ENCODE data around the gene SSUH2. TPM values are rescaled to one million over a fixed set of nuclear protein-coding genes. Genes with fewer than 3 reads are reported as not detected.
"Not testable (repeated sequence)": the region's sequence is repeated elsewhere in the genome, so short reads cannot be mapped to it uniquely, and the experiment has no call there.

The SSUH2 gene, protein sequence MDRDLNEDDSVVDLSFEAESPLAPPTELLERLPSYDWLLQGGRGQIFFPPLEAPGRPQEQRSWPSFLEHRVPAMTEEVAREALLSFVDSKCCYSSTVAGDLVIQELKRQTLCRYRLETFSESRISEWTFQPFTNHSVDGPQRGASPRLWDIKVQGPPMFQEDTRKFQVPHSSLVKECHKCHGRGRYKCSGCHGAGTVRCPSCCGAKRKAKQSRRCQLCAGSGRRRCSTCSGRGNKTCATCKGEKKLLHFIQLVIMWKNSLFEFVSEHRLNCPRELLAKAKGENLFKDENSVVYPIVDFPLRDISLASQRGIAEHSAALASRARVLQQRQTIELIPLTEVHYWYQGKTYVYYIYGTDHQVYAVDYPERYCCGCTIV
- 3.9 TPM for total RNA-seq (ENCODE audit: insufficient read depth, low replicate concordance)

DNA sequence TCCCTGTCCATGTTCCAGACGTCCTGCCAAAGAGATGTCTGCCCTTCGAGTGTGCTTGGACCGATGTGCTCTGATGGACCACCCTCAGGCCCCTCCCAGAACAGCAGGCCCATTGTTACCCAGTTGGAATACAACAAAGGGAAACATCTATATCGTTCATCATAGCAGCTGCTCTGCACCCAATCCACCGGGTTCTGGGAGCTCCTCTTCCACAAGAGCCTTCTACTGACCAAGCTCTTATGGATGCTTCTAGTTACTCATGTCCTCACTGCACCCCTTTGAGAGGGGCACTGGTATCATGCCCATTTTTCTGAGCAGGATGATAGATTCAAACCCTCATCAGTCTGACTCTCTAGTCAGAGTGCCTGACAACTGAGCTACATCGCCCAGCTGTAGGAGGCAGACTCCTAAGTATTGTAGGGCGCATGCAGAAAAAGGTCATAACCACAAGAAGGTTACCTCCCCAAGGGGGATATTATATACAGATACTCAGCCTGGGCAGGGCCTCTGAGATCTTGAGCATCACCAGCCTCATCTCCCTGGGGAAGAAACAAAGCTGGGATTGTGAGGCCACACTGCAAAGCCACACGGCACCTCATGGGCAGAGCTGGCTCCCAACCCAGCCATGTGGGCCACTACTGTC is at the start of gene SSUH2:
SSUH2 (minus strand) TSS at position 51 of the 643 bp plus-strand sequence; CDS start at position 11, 40 bp downstream.
- DNase-seq (ENCODE audit: low spot score): no peak

DNA sequence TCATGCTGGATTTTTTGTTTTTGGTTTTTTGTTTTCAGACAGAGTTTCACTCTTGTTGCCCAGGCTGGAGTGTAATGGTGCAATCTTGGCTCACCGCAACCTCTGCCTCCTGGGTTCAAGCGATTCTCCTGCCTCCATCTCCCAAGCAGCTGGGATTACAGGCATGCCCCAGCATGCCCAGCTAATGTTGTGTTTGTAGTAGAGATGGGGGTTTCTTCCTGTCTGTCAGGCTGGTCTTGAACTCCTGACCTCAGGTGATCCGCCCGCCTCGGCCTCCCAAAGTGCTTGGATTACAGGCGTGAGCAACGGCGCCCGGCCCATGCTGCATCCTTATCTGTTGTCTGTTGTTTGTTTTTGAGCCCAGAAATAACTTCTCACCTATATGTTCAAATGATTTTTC is 46.7 kb upstream of the SSUH2 start:
- not testable (repeated sequence) for DNase-seq (ENCODE audit: low spot score)

DNA sequence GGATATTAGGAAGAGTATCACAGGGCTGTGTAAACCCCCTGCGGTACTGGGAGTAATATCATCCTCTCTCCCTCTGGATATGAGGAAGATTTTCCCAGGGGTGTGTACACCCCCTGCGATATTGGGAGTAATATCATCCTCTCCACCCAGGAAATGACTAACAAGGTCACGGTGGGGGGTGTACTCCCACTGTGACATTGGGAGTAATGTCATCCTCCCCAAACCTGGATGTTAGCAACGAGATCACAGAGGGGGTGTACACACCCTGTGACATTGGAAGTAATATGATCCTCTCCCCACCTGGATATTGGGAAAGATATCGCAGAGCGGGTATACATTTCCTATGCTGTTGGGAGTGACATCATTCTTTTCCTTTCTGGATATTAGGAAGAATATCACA is 40.4 kb upstream of the SSUH2 start:
- DNase-seq (ENCODE audit: low spot score): not testable (repeated sequence)

DNA sequence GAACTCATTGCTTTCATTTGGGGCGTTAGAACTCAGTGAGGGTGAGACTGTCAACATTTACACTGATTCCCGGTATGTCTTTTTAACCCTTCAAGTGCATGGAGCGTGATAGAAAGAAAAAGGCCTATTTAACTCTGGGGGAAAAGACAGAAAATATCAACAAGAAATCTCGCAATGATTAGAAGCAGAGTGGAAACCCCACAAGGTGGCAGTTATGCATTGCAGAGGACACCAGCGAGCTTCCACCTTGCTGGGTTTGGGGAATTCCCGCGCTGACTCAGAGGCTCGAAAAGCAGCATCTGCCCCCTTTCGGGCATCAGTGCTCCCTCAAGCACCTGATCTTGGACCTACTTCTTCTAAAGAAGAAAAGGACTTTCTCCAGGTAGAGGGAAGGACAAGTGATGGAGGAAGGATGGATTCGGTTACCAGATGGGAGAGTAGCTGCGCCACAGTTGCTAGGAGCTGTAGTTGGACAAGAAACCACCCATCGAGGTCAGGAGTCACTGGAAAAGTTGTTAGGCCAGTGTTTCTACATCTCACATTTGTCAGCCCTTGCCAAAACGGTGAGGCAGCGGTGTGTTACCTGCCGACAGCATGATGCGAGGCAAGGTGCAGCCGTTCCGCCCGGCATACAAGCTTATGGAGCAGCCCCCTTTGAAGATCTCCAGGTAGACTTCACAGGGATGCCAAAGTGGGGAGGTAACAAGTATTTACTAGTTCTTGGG is 38.4 kb upstream of the SSUH2 start:
- not testable (repeated sequence) for DNase-seq (ENCODE audit: low spot score)

GRCh38 chr3:8681881-8682538 is 37.4 kb upstream of the SSUH2 start:
- DNase-seq (ENCODE audit: low spot score): not testable (repeated sequence)

GRCh38 chr3:8681349-8681748 is 36.8 kb upstream of the SSUH2 start:
- DNase-seq (ENCODE audit: low spot score): no peak

- DNase-seq (ENCODE audit: low spot score): not testable (repeated sequence)
Measured at GRCh38 chr3:8679817-8680553, 35.4 kb upstream of the SSUH2 start.

- no peak for DNase-seq (ENCODE audit: low spot score)
Measured at GRCh38 chr3:8678751-8679150, 34.2 kb upstream of the SSUH2 start.

DNA sequence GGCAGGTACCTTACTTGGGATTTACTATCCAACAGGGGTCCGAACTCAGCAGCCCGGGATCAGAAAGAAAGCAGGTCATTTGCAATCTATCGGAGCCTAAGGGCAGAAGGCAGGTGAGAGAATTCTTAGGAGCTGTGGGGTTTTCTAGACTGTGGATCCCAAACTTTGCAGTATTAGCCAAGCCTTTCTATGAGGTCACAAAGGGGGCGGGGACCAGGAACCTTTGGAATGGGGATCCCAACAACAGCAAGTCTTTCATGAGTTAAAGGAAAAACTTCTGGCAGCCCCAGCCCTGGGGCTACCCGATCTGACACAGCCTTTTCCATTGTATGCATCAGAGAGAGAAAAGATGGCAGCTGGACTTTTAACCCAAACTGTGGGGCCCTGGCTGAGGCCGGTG is 32.7 kb upstream of the SSUH2 start:
- DNase-seq (ENCODE audit: low spot score): not testable (repeated sequence)

DNA sequence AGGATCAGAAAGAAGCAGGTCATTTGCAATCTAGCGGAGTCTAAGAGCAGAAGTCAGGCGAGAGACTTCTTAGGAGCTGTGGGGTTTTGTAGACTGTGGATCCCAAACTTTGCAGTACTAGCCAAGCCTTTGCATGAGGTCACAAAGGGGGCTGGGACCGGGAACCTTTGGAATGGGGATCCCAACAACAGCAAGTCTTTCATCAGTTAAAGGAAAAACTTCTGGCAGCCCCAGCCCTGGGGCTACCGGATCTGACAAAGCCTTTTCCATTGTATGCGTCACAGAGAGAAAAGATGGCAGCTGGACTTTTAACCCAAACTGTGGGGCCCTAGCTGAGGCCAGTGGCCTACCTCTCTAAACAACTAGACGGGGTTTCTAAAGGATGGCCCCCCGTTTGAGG is 31.0 kb upstream of the SSUH2 start:
- DNase-seq (ENCODE audit: low spot score): not testable (repeated sequence)

DNA sequence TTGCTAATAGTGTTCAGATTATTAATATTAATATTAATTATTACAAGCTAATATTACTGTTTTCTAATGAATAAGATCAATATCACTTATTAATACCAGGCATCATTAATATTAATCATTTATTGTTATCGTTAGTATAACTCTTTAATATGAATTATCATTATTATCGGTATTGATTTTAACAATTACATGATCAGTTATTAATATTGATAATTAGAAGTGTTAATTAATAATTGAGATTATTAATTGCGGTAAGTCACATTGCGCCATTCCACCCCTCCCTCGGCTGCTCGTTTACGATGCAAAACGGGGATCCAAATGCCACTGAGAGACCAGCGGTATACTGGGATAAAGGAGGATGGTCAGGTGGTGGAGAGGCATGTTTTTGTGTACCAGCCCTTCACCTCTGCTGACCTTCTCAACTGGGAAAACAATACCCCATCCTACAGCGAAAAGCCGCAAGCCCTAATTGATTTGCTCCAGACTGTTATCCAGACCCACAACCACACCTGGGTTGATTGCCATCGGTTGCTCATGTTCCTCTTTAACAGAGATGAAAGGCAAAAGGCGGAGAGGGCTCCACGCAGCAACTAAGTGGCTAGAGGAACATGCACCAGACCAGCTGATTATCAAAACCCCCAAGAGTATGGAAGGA is 28.6 kb upstream of the SSUH2 start:
- DNase-seq (ENCODE audit: low spot score): no peak

GRCh38 chr3:8669019-8669418 is 24.4 kb upstream of the SSUH2 start:
- DNase-seq (ENCODE audit: low spot score): no peak

DNA sequence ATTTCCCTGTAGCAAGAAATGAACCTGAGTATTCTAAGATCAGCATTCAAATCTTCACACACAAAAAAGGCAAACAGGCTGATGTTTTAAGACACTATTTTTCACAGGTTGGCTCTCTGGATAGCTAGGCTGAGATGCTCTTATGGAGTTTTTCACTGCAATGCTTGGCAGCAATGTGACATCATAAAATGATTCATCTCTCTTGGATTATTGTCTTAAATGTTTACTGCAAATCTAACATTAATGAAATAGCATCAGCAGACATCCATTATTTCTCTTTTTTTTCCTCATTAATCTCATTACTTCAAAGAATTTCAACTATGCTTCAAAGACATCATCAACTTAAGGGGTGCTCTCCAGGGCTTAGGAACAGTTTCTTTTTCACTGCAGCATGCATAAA is 23.6 kb upstream of the SSUH2 start:
- DNase-seq (ENCODE audit: low spot score): no peak

DNA sequence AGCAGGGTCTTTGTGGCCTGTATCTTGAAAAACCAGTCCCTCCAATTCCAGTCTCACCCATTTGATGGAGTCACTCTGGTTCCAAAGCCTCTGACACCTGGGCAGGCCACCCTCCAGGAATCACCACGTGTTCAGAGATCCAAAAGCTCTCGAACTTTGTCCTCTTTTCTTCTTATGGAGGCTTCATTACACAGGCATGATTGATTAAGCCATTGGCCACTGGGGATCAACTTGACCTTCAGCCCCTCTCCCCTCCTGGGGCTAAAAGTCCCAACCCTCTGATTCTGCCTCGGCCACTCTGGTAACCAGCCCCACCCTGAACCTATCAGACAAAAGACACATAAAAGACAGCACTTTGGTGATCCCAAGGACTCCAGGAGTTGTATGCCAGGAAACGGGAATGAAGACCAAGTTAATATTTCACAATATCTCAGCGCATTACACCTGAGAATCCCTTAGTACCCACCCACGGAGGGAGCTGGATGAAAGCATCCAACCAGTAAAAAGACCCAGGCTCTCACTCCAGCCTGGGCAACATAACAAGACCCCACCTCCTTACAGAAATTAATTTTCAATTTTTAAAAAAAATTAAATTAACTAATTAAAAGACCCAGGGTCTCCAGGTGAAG is 23.0 kb upstream of the SSUH2 start:
- DNase-seq (ENCODE audit: low spot score): no peak

- no peak for DNase-seq (ENCODE audit: low spot score)
Measured at GRCh38 chr3:8665407-8665896, 20.9 kb upstream of the SSUH2 start.

DNA sequence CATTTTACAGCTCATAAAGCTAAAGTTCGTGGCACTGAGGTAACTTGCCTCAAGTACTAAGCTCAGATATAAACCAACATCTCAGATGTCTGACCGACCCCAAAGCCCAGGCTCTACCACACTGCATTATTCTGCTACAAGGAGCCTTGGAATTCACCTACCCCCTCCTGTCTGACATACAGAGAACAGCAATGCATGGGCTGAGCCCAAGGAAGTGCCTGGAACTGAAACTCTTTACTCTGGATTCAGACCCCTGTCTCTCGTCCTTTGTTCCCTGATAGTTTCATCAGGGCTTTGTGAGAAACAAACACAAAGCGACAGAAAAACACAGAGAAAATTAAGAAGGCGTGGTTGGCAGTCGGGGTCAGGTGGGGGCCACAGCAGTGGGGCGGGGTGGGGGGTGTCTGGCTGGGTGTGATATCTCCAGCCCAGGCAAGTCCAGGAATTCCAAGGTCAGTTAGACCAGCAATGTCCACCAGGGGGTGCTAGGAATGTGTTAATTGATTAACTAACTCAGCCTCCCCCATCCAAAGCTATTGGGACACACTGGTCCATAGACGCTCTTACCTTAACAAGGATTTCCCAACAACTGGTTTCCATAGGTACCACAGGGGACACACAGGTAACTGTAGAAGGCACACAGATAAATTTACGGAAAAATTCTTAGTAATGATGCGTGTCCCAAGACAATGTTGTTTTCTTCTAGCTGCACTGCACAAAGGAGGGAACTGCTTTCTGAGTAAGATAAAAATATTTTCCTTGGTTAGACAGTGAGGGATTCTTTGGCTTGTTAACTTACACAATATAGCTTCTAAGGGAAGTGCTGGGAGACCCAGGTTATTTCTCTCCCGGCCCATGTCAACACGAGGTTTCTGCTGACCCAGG is 18.8 kb upstream of the SSUH2 start:
- peak; percentile 61 for DNase-seq (ENCODE audit: low spot score)

DNA sequence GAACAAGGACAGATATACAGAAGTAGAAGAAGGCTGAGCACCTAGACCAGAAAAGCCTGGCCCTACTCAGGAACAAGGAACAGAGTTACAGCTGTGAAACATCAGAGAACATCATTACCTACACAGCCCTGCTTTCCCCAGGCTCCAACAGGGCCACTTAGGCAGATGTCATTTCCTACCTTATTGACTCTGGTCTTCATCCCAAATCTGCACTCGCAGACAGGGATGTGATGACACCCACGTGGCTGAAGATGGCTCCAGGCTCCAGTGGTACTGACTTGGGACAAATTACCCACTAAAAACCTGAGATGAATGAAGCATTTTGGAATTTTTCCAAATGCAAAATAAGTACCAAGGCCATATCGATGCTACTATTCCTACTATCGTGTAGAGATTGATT is 18.0 kb upstream of the SSUH2 start:
- DNase-seq (ENCODE audit: low spot score): no peak

GRCh38 chr3:8660175-8661118 is 15.8 kb upstream of the SSUH2 start:
- DNase-seq (ENCODE audit: low spot score): peak; percentile 65
